Osteoblast (primary cell): ENCODE measurements around the gene FBXO21. TPM values are rescaled to one million over a fixed set of nuclear protein-coding genes. Genes with fewer than 3 reads are reported as not detected.

ENCODE experiments used
- DNase-seq: peaks from one replicate; pipeline ENCODE4 v3.0.0; 2011; ENCODE audit warnings: low spot score, mixed read lengths; ENCODE audit not compliant: insufficient read length; ENCODE audit errors: missing footprints
- H2AFZ ChIP-seq: 2 replicates; pipeline ENCODE4 v1.6.0; 2011; ENCODE audit warnings: mild to moderate bottlenecking, low read length
- H3K27ac ChIP-seq: 2 replicates; pipeline ENCODE4 v1.5.1; 2011; ENCODE audit warnings: mild to moderate bottlenecking, low read depth, low read length, moderate library complexity
- H3K27me3 ChIP-seq: 2 replicates; pipeline ENCODE4 v1.6.0; 2012; ENCODE audit warnings: mild to moderate bottlenecking, control low read depth, inconsistent platforms, low read length, moderate library complexity; ENCODE audit not compliant: insufficient read depth
- H3K36me3 ChIP-seq: 2 replicates; pipeline ENCODE4 v1.5.1; 2011; ENCODE audit warnings: mild to moderate bottlenecking, low read length, control low read depth, moderate library complexity; ENCODE audit not compliant: insufficient read depth
- H3K4me1 ChIP-seq: 2 replicates; pipeline ENCODE4 v1.5.1; 2011; ENCODE audit warnings: mild to moderate bottlenecking, low read length, control low read depth, moderate library complexity; ENCODE audit not compliant: insufficient read depth
- H3K4me2 ChIP-seq: 2 replicates; pipeline ENCODE4 v1.6.0; 2011; ENCODE audit warnings: mild to moderate bottlenecking, low read length; ENCODE audit not compliant: insufficient read depth
- H3K4me3 ChIP-seq: fragments of 200-600 bp; sonication (generic); 3 replicates; pipeline ENCODE4 v1.5.1; 2012; ENCODE audit warnings: mild to moderate bottlenecking, low read length, inconsistent platforms; ENCODE audit not compliant: insufficient read depth
- H3K79me2 ChIP-seq: 2 replicates; pipeline ENCODE4 v1.6.0; 2012; ENCODE audit warnings: mild to moderate bottlenecking, low read length, control low read depth, inconsistent platforms; ENCODE audit not compliant: insufficient read depth
- H3K9me3 ChIP-seq: 2 replicates; pipeline ENCODE4 v1.5.1; 2011; ENCODE audit warnings: low read depth, low read length, control low read depth
- H4K20me1 ChIP-seq: 2 replicates; pipeline ENCODE4 v1.6.0; 2012; ENCODE audit warnings: mild to moderate bottlenecking, low read length, control low read depth; ENCODE audit not compliant: insufficient read depth
- total RNA-seq: library from RNA; depleted of rRNA; stranded (reverse); fragments of >200 nt; gene quantifications from 2 replicates; pipeline ENCODE4 v1.2.3, GENCODE V29; 2012
- TF ChIP-seq, protein P1 (sequence below): IDR thresholded peaks from 2 replicates; pipeline ENCODE4 v1.5.1; 2011; ENCODE audit warnings: mild to moderate bottlenecking, low read depth, low read length, moderate library complexity; ENCODE audit errors: extremely low read depth

Gene FBXO21
- 72.8 and 81.1 TPM in 2 replicates for total RNA-seq

DNA sequence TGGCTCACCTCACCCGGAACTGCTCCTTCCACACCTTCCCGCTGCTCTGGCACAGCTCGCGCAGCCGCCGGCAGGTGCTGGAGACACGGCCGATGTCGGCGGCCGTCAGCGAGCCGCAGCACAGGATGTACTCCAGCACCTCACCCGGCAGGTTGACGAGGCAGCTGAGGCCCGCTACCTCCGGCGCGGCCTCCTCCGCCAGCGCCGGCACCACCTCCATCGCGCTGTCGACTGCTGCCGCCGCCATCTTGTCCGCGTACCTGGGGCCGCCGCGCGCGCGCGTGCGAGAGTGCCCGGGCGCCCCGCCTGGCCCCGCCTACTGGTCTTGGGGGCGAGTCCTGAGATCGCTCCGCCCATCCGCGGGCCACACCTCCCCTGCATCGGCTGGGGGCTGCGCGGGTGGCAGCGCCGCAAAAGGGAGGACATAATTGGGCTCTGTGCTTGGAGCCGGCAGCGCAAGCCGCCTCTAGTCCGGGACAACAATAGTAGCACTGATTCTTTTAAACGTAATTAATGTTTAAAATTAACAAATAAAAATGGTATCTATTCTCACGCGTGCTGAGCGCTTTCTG is at the start of gene FBXO21:
Gene FBXO21, minus strand, starts transcription at position 261 of the 572 bp plus-strand sequence. Its CDS starts 14 bp downstream, at position 247.
- Histone ChIP-seq H3K4me3 (peak within 1 kb of the TSS; percentile 83), H3K79me2 (peaks cover 21% of the 10 kb centered on the region), H4K20me1 (no peaks in the 10 kb centered on the region), H3K4me2 (peak within 1 kb of the TSS; percentile 84), H2AFZ (peak within 1 kb of the TSS; percentile 95), H3K4me1 (peaks cover 8% of the 10 kb centered on the region), H3K27me3 (peaks cover 11% of the 10 kb centered on the region), H3K9me3 (no peaks in the 10 kb centered on the region), H3K27ac (peak within 1 kb of the TSS; percentile 68), H3K36me3 (peaks cover 15% of the 10 kb centered on the region)
- TF ChIP-seq, protein P1, sequence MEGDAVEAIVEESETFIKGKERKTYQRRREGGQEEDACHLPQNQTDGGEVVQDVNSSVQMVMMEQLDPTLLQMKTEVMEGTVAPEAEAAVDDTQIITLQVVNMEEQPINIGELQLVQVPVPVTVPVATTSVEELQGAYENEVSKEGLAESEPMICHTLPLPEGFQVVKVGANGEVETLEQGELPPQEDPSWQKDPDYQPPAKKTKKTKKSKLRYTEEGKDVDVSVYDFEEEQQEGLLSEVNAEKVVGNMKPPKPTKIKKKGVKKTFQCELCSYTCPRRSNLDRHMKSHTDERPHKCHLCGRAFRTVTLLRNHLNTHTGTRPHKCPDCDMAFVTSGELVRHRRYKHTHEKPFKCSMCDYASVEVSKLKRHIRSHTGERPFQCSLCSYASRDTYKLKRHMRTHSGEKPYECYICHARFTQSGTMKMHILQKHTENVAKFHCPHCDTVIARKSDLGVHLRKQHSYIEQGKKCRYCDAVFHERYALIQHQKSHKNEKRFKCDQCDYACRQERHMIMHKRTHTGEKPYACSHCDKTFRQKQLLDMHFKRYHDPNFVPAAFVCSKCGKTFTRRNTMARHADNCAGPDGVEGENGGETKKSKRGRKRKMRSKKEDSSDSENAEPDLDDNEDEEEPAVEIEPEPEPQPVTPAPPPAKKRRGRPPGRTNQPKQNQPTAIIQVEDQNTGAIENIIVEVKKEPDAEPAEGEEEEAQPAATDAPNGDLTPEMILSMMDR, result no peak
- peak; percentile 99 for DNase-seq

DNA sequence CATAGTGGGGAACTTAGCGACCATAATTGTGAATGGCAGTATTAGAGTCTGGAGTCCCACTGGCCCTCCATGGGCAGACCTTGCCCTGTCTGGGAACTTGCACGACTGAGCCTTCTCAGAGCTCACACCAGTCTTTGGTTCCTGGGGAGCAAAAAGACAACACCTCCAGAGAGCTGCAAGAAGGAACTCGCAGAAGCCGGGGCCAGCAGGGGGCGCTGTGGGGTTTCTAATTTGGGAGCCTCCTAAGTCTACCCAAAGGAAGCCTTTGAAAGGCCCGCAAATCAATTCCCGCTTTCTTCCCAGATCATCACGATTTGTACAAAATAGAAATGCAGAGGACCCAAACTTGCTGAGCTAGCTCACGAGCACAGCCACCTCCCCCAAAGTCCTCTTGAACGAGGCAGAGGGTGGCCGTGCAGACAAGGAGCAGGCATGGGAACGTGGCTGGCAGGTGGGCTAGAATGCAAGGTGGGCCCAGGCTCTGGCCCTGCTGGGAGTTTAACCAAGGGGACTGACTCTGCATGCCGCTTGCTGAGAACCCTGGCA is 46.3 kb upstream of the FBXO21 start:
- DNase-seq, result peak; percentile 88
- H3K27me3 ChIP-seq, result no peaks in the 10 kb centered on the region
- TF ChIP-seq, protein P1, result peak; percentile 84
- no peaks in the 10 kb centered on the region for H3K9me3 ChIP-seq
- H4K20me1 ChIP-seq, result no peaks in the 10 kb centered on the region
- H3K4me3 ChIP-seq, result no peak overlapping the region
- H3K27ac ChIP-seq, result no peak overlapping the region
- no peaks in the 10 kb centered on the region for H3K79me2 ChIP-seq
- H3K4me2 ChIP-seq, result no peak overlapping the region
- no peak overlapping the region for H2AFZ ChIP-seq
- H3K4me1 ChIP-seq, result no peaks in the 10 kb centered on the region
- H3K36me3 ChIP-seq, result no peaks in the 10 kb centered on the region

DNA sequence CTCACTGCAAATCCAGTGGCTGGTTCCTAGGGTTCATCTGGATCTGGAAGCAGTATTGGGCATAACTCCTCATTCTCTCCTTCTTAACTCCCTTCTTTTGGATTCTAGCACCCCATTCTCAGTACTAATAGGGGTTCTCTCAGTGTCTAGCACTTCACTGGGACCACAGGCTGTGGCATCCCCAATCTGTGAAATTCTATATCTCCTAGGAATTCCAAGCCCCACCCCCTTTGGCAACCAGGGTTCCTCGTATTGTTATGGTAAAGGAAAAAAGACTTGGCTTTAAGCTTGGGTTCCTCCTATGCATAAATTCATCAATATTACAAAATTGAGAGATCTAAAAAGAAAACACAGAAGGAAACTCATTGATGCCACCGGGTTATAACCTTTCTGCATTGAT is 45.0 kb upstream of the FBXO21 start:
- no peaks in the 10 kb centered on the region for H3K79me2 ChIP-seq
- H4K20me1 ChIP-seq, result no peaks in the 10 kb centered on the region
- no peaks in the 10 kb centered on the region for H3K36me3 ChIP-seq
- H3K9me3 ChIP-seq, result no peaks in the 10 kb centered on the region
- no peak overlapping the region for H3K4me2 ChIP-seq
- no peak overlapping the region for H3K27ac ChIP-seq
- DNase-seq, result peak; percentile 11
- TF ChIP-seq, protein P1, result no peak
- H2AFZ ChIP-seq, result no peak overlapping the region
- H3K4me1 ChIP-seq, result no peaks in the 10 kb centered on the region
- H3K4me3 ChIP-seq, result no peak overlapping the region
- H3K27me3 ChIP-seq, result no peaks in the 10 kb centered on the region

- no peak overlapping the region for H3K27ac ChIP-seq
- H3K27me3 ChIP-seq, result no peaks in the 10 kb centered on the region
- H3K4me1 ChIP-seq, result no peaks in the 10 kb centered on the region
- H3K79me2 ChIP-seq, result no peaks in the 10 kb centered on the region
- no peak overlapping the region for H3K4me2 ChIP-seq
- no peaks in the 10 kb centered on the region for H3K36me3 ChIP-seq
- TF ChIP-seq, protein P1, result no peak
- DNase-seq, result peak; percentile 49
- no peak overlapping the region for H2AFZ ChIP-seq
- no peak overlapping the region for H3K4me3 ChIP-seq
- H3K9me3 ChIP-seq, result no peaks in the 10 kb centered on the region
- H4K20me1 ChIP-seq, result no peaks in the 10 kb centered on the region
Observed at GRCh38 chr12:117234441-117234840, 44.2 kb upstream of the FBXO21 start.
